MM.1S (cell line): Measurements from ENCODE around the gene EDC4.

Source experiments
- DNase-seq: peaks from one replicate; pipeline ENCODE4 v3.0.0-alpha.2; 2015
- H2AFZ ChIP-seq: fragments of 300-600 bp; sonication (generic); 2 replicates; pipeline ENCODE4 v1.6.0; 2016; ENCODE audit warnings: antibody characterized with exemption, low read length
- H3F3A ChIP-seq: fragments of 300-600 bp; sonication (generic); 2 replicates; pipeline ENCODE4 v1.6.1; 2016; ENCODE audit warnings: mild to moderate bottlenecking, antibody characterized with exemption, low read length, moderate library complexity, mixed read lengths; ENCODE audit not compliant: insufficient read depth
- H3K27ac ChIP-seq: fragments of 300-600 bp; sonication (generic); 2 replicates; pipeline ENCODE4 v1.5.1; 2016; ENCODE audit warnings: mild to moderate bottlenecking, low read length
- H3K27me3 ChIP-seq: fragments of 300-600 bp; sonication (generic); replicated peaks from 2 replicates; pipeline ENCODE4 v1.6.0; 2016; ENCODE audit warnings: low read length; ENCODE audit not compliant: insufficient read depth
- H3K36me3 ChIP-seq: fragments of 300-600 bp; sonication (generic); replicated peaks from 2 replicates; pipeline ENCODE4 v1.6.1; 2016; ENCODE audit warnings: mild to moderate bottlenecking, low read length, mixed read lengths; ENCODE audit not compliant: insufficient read depth
- H3K4me1 ChIP-seq: fragments of 300-600 bp; sonication (generic); 2 replicates; pipeline ENCODE4 v1.6.1; 2016; ENCODE audit warnings: low read length, mixed read lengths
- H3K4me2 ChIP-seq: fragments of 300-600 bp; sonication (generic); 2 replicates; pipeline ENCODE4 v1.6.0; 2016; ENCODE audit warnings: low read depth, low read length
- H3K4me3 ChIP-seq: fragments of 300-600 bp; sonication (generic); 2 replicates; pipeline ENCODE4 v1.5.1; 2016; ENCODE audit warnings: low read length, mixed read lengths
- H3K79me2 ChIP-seq: fragments of 300-600 bp; sonication (generic); 2 replicates; pipeline ENCODE4 v1.6.1; 2016; ENCODE audit warnings: mixed run types, low read length, mixed read lengths
- H3K9ac ChIP-seq: fragments of 300-600 bp; sonication (generic); 2 replicates; pipeline ENCODE4 v1.6.1; 2016; ENCODE audit warnings: low read length, mixed read lengths
- H3K9me2 ChIP-seq: fragments of 300-600 bp; sonication (generic); replicated peaks from 2 replicates; pipeline ENCODE4 v1.6.1; 2016; ENCODE audit warnings: mild to moderate bottlenecking, low read length, mixed read lengths; ENCODE audit not compliant: insufficient read depth
- H3K9me3 ChIP-seq: fragments of 300-600 bp; sonication (generic); replicated peaks from 2 replicates; pipeline ENCODE4 v1.6.1; 2016; ENCODE audit warnings: mild to moderate bottlenecking, low read length, mixed read lengths; ENCODE audit not compliant: insufficient read depth
- H4K20me1 ChIP-seq: fragments of 300-600 bp; sonication (generic); 2 replicates; pipeline ENCODE4 v1.6.1; 2016; ENCODE audit warnings: mild to moderate bottlenecking, low read length, moderate library complexity, mixed read lengths; ENCODE audit not compliant: insufficient read depth
- CTCF ChIP-seq: fragments of 300-600 bp; sonication (generic); IDR thresholded peaks from 2 replicates; pipeline ENCODE4 v1.5.1; 2016; ENCODE audit warnings: antibody characterized with exemption, low read length, mixed read lengths
- EZH2 ChIP-seq: fragments of 300-600 bp; sonication (generic); optimal IDR thresholded peaks from 2 replicates; pipeline ENCODE3; 2017; ENCODE audit warnings: low read depth, mild to moderate bottlenecking, antibody characterized with exemption, low read length, mixed read lengths
- EZH2phosphoT487 ChIP-seq: fragments of 300-600 bp; sonication (generic); IDR thresholded peaks from 2 replicates; pipeline ENCODE4 v1.6.1; 2018; ENCODE audit warnings: antibody characterized with exemption, low read length

EDC4 gene

GRCh38 chr16:67885976-67886375 is 13.1 kb downstream of the EDC4 start:
- Histone ChIP-seq H4K20me1 (no peaks in the 10 kb centered on the region), H3K27ac (no peak overlapping the region), H3K79me2 (no peaks in the 10 kb centered on the region), H3F3A (no peaks in the 10 kb centered on the region), H3K4me2 (no peak overlapping the region), H3K4me1 (no peaks in the 10 kb centered on the region), H3K9me2 (no peaks in the 10 kb centered on the region), H3K36me3 (no peaks in the 10 kb centered on the region), H3K27me3 (no peaks in the 10 kb centered on the region), H2AFZ (no peak overlapping the region), H3K9me3 (no peaks in the 10 kb centered on the region), H3K4me3 (no peak overlapping the region), H3K9ac (no peak overlapping the region)
- no peak for TF ChIP-seq EZH2
- TF ChIP-seq CTCF: no peak
- TF ChIP-seq EZH2phosphoT487: no peak
- no peak for DNase-seq

GRCh38 chr16:67886387-67886786 is 13.5 kb downstream of the EDC4 start:
- H3K27me3 ChIP-seq: no peaks in the 10 kb centered on the region
- no peak for TF ChIP-seq EZH2
- no peak for TF ChIP-seq CTCF
- no peak for TF ChIP-seq EZH2phosphoT487
- no peak overlapping the region for H3K4me2 ChIP-seq
- no peaks in the 10 kb centered on the region for H3K4me1 ChIP-seq
- H3K79me2 ChIP-seq: no peaks in the 10 kb centered on the region
- no peaks in the 10 kb centered on the region for H3K9me3 ChIP-seq
- no peak overlapping the region for H3K4me3 ChIP-seq
- H4K20me1 ChIP-seq: no peaks in the 10 kb centered on the region
- DNase-seq: no peak
- no peaks in the 10 kb centered on the region for H3K36me3 ChIP-seq
- H3F3A ChIP-seq: no peaks in the 10 kb centered on the region
- no peaks in the 10 kb centered on the region for H3K9me2 ChIP-seq
- H3K9ac ChIP-seq: no peak overlapping the region
- H3K27ac ChIP-seq: no peak overlapping the region
- H2AFZ ChIP-seq: no peak overlapping the region

GRCh38 chr16:67888331-67888730 is 15.5 kb downstream of the EDC4 start:
- no peak overlapping the region for H2AFZ ChIP-seq
- TF ChIP-seq EZH2phosphoT487 (no peak), CTCF (no peak)
- no peaks in the 10 kb centered on the region for H3K27me3 ChIP-seq
- H3K4me1 ChIP-seq: no peaks in the 10 kb centered on the region
- no peaks in the 10 kb centered on the region for H3F3A ChIP-seq
- H3K27ac ChIP-seq: no peak overlapping the region
- DNase-seq: no peak
- no peaks in the 10 kb centered on the region for H4K20me1 ChIP-seq
- no peaks in the 10 kb centered on the region for H3K9me2 ChIP-seq
- no peak overlapping the region for H3K4me3 ChIP-seq
- no peak overlapping the region for H3K4me2 ChIP-seq
- H3K36me3 ChIP-seq: no peaks in the 10 kb centered on the region
- H3K9me3 ChIP-seq: no peaks in the 10 kb centered on the region
- H3K9ac ChIP-seq: no peak overlapping the region
- peaks cover 2% of the 10 kb centered on the region for H3K79me2 ChIP-seq
